Esophagus squamous epithelium (tissue), 4 donors: ENCODE measurements around the gene REEP1.

Experiments
- CTCF ChIP-seq, 6 experiments: fragments of 450-650 bp in 4 of 6; fragments of 200-600 bp in 2 of 6; sonication (generic) in 2 of 6; IDR thresholded peaks; one replicate each; pipeline ENCODE4 v1.5.1; 2016 to 2019; ENCODE audit warnings: antibody characterized with exemption in 6 of 6, mild to moderate bottlenecking in 4 of 6, moderate library complexity in 4 of 6
- POLR2A ChIP-seq, 4 donors: fragments of 450-650 bp; IDR thresholded peaks; one replicate each; pipeline ENCODE4 v1.6.1; 2017; ENCODE audit warnings: antibody characterized with exemption in 4 of 4, mild to moderate bottlenecking in 4 of 4, moderate library complexity in 3 of 4

- TF ChIP-seq CTCF (IDR thresholded peaks at IDR 0.05) (peak in 5 of 6 experiments; percentile 36 to 60 (median 45)), POLR2A (IDR thresholded peaks at IDR 0.05) (no peak)
Measured at GRCh38 chr2:86372641-86373502, 35.4 kb upstream of the REEP1 start.
